ENCODE data around the gene PLEKHG4. TPM values are rescaled to one million over a fixed set of nuclear protein-coding genes. Genes with fewer than 3 reads are reported as not detected.

Gene PLEKHG4
- total RNA-seq, 1 experiment from 2014 or later, result 5.9 TPM

GRCh38 chr16:67291461-67291860 is 12.1 kb downstream of the PLEKHG4 start (continued):
- TF ChIP-seq MYBL2 (CRISPR knock-in tag; IDR thresholded peaks at IDR 0.05) (no peak), HMGXB4 (CRISPR knock-in tag; IDR thresholded peaks at IDR 0.05) (no peak), GABPB1 (CRISPR knock-in tag; IDR thresholded peaks at IDR 0.05) (no peak), RORB (CRISPR knock-in tag; IDR thresholded peaks at IDR 0.05) (no peak), ZBTB43 (CRISPR knock-in tag; IDR thresholded peaks at IDR 0.05) (no peak), FOXP1 (CRISPR knock-in tag; IDR thresholded peaks at IDR 0.05; ENCODE audit: borderline replicate concordance) (no peak), NFATC4 (CRISPR knock-in tag; IDR thresholded peaks at IDR 0.05) (no peak)
- TF ChIP-seq, protein P1, sequence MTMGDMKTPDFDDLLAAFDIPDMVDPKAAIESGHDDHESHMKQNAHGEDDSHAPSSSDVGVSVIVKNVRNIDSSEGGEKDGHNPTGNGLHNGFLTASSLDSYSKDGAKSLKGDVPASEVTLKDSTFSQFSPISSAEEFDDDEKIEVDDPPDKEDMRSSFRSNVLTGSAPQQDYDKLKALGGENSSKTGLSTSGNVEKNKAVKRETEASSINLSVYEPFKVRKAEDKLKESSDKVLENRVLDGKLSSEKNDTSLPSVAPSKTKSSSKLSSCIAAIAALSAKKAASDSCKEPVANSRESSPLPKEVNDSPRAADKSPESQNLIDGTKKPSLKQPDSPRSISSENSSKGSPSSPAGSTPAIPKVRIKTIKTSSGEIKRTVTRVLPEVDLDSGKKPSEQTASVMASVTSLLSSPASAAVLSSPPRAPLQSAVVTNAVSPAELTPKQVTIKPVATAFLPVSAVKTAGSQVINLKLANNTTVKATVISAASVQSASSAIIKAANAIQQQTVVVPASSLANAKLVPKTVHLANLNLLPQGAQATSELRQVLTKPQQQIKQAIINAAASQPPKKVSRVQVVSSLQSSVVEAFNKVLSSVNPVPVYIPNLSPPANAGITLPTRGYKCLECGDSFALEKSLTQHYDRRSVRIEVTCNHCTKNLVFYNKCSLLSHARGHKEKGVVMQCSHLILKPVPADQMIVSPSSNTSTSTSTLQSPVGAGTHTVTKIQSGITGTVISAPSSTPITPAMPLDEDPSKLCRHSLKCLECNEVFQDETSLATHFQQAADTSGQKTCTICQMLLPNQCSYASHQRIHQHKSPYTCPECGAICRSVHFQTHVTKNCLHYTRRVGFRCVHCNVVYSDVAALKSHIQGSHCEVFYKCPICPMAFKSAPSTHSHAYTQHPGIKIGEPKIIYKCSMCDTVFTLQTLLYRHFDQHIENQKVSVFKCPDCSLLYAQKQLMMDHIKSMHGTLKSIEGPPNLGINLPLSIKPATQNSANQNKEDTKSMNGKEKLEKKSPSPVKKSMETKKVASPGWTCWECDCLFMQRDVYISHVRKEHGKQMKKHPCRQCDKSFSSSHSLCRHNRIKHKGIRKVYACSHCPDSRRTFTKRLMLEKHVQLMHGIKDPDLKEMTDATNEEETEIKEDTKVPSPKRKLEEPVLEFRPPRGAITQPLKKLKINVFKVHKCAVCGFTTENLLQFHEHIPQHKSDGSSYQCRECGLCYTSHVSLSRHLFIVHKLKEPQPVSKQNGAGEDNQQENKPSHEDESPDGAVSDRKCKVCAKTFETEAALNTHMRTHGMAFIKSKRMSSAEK (CRISPR knock-in tag; IDR thresholded peaks at IDR 0.05; ENCODE audit: borderline replicate concordance), result no peak

DNA sequence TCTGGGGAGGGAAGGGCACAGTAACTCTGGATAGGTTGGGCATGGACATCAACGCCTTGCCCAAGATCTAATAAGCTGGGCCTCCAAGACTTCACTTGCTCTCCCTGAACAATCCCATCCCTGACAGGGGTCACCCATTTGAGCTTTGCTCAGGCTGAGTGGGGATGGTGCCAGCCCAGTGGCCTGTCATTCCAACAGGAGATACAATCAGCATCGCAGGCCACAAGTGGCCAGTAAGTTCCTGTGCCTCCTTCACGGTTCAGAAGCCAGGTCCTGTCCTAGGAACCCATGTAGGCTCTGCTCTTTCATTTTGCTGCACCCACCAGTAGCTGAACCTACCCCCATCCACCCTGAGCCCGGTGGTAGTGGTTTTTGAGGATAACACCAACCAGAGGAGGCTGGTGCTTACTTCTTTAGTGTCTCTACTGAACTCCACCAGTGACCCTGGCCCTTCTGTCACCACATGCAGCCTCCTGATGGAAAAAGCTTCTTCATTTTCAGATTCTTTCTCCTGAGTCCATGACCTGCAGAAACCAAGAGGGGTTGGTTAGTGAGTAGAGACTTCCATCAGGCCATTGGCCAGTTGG is 14.9 kb downstream of the PLEKHG4 start:
- Mint-ChIP-seq H3K9me3 (no peaks in the 10 kb centered on the region), H3K36me3 (no peaks in the 10 kb centered on the region), H3K27ac (no peak overlapping the region), H3K4me3 (no peak overlapping the region), H3K27me3 (ENCODE audit: low read depth) (peaks cover 42% of the 10 kb centered on the region), H3K4me1 (no peaks in the 10 kb centered on the region)
- CTCF ChIA-PET, result interaction anchor here (1.0 to 6.8 kb wide), 3 partner anchors 9 to 105 kb away, joined by 3 to 51 read pairs (median 10); no protein-coding TSS in a partner anchor
- no peak for ATAC-seq
- POLR2A ChIA-PET, result no interaction called here
- DNase-seq (ENCODE audit: low spot score), result no peak
- TF ChIP-seq ATF1 (CRISPR knock-in tag; IDR thresholded peaks at IDR 0.05) (no peak), GRHL2 (CRISPR knock-in tag; IDR thresholded peaks at IDR 0.05; ENCODE audit: insufficient replicate concordance, severe bottlenecking) (no peak), TP53 (CRISPR knock-in tag; IDR thresholded peaks at IDR 0.05) (no peak), EMX1 (CRISPR knock-in tag; IDR thresholded peaks at IDR 0.05) (no peak), FOXK1 (CRISPR knock-in tag; IDR thresholded peaks at IDR 0.05) (no peak), E2F5 (CRISPR knock-in tag; IDR thresholded peaks at IDR 0.05) (no peak), ZNF232 (CRISPR knock-in tag; IDR thresholded peaks at IDR 0.05) (no peak), CBFB (CRISPR knock-in tag; IDR thresholded peaks at IDR 0.05; ENCODE audit: low read depth) (no peak), ZNF425 (CRISPR knock-in tag; conservative IDR thresholded peaks at IDR 0.05) (no peak), KAT7 (CRISPR knock-in tag; IDR thresholded peaks at IDR 0.05; ENCODE audit: borderline replicate concordance) (no peak), ETV6 (CRISPR knock-in tag; IDR thresholded peaks at IDR 0.05) (no peak), ZNF219 (CRISPR knock-in tag; IDR thresholded peaks at IDR 0.05; ENCODE audit: borderline replicate concordance) (no peak)
- TF ChIP-seq, protein P2, sequence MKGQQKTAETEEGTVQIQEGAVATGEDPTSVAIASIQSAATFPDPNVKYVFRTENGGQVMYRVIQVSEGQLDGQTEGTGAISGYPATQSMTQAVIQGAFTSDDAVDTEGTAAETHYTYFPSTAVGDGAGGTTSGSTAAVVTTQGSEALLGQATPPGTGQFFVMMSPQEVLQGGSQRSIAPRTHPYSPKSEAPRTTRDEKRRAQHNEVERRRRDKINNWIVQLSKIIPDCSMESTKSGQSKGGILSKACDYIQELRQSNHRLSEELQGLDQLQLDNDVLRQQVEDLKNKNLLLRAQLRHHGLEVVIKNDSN (CRISPR knock-in tag; IDR thresholded peaks at IDR 0.05), result no peak
- TF ChIP-seq, protein P1 (CRISPR knock-in tag; IDR thresholded peaks at IDR 0.05; ENCODE audit: borderline replicate concordance), result no peak
